ENCODE measurements around the gene IGSF9B.

Gene IGSF9B

GRCh38 chr11:133966172-133966651, 9.4 kb upstream of the IGSF9B start:
- no peak for DNase-seq (ENCODE audit: low spot score)
- Histone ChIP-seq H3K27ac (peak overlapping the region; percentile 4 to 14), H3K4me3 (no peak overlapping the region)
- TF ChIP-seq CTCF (IDR thresholded peaks at IDR 0.05) = no peak

GRCh38 chr11:133965031-133965601, 8.3 kb upstream of the IGSF9B start:
- TF ChIP-seq CTCF (IDR thresholded peaks at IDR 0.05) = no peak
- Histone ChIP-seq H3K4me3 (no peak overlapping the region), H3K27ac (peak overlapping the region; percentile 58 to 88)
- peak; percentile 87 for DNase-seq (ENCODE audit: low spot score)

- no peak for TF ChIP-seq CTCF (IDR thresholded peaks at IDR 0.05)
- no peak for DNase-seq (ENCODE audit: low spot score)
- Histone ChIP-seq H3K27ac (peak overlapping the region; percentile 58 to 88), H3K4me3 (no peak overlapping the region)
These were observed 7.6 kb upstream of the IGSF9B start for GRCh38 chr11:133964356-133964755.

GRCh38 chr11:133961890-133962289, 5.1 kb upstream of the IGSF9B start:
- H3K4me3 ChIP-seq = no peak overlapping the region
- DNase-seq (ENCODE audit: low spot score) = no peak
- TF ChIP-seq CTCF (IDR thresholded peaks at IDR 0.05) = no peak
- no peak overlapping the region for H3K27ac ChIP-seq

GRCh38 chr11:133957900-133958299, 1.1 kb upstream of the IGSF9B start:
- Histone ChIP-seq H3K4me3 (peak overlapping the region; percentile 92), H3K27ac (peak overlapping the region; percentile 92 to 98)
- no peak for TF ChIP-seq CTCF (IDR thresholded peaks at IDR 0.05)
- DNase-seq (ENCODE audit: low spot score) = no peak

GRCh38 chr11:133955945-133956421, 785 bp downstream of the IGSF9B start:
- no peak for DNase-seq (ENCODE audit: low spot score)
- H3K27ac ChIP-seq = peak overlapping the region; percentile 92 to 98
- H3K4me3 ChIP-seq = peak overlapping the region; percentile 92
- no peak for TF ChIP-seq CTCF (IDR thresholded peaks at IDR 0.05)
